ENCODE data around the gene SPDYC.

Gene SPDYC

GRCh38 chr11:65205602-65205967, 35.6 kb downstream of the SPDYC start:
- in situ Hi-C loops (cut with MboI; ENCODE audit: low sequenced_read_pairs): loop anchor here (10.0 kb wide), 1 partner anchor 49 kb away; no protein-coding TSS in a partner anchor

DNA sequence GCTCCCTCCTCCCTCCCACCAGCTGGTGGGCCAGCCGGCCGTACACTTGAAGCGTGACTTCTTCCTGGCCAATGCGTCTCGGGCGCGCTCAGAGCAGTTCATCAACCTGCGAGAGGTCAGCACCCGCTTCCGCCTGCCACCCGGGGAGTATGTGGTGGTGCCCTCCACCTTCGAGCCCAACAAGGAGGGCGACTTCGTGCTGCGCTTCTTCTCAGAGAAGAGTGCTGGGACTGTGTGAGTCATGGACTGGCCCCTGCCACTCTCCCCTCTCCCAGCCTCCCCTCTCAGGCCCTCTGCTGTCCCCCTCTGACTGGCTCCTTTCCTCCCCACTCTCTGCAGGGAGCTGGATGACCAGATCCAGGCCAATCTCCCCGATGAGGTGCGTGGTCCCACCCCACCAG, 36.4 kb downstream of the SPDYC start:
- in situ Hi-C loops (cut with MboI; ENCODE audit: low sequenced_read_pairs): loop anchor here (10.0 kb wide), 1 partner anchor 48 kb away; no protein-coding TSS in a partner anchor

DNA sequence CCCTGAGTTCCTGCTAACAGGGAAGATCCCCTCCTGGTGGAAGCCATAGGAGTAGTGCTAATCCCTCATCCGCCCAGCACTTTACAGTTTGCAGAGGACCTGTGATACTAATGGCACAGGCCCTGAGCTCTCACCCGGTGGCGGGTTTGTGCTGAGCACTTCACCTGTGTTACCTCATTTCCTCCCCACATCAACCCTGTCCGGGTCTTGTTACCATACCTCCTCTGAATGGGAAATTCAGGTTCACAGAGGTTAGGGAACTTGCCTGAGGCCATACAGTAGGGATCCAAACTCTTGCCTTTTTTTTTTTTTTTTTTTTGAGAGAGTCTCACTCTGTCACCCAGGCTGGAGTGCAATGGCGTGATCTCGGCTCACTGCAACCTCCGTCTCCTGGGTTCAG, 36.9 kb downstream of the SPDYC start:
- in situ Hi-C loops (cut with MboI; ENCODE audit: low sequenced_read_pairs): loop anchor here (10.0 kb wide), 1 partner anchor 48 kb away; no protein-coding TSS in a partner anchor

GRCh38 chr11:65207918-65208784, 38.1 kb downstream of the SPDYC start:
- in situ Hi-C loops (cut with MboI; ENCODE audit: low sequenced_read_pairs): loop anchor here (10.0 kb wide), 1 partner anchor 47 kb away; no protein-coding TSS in a partner anchor

GRCh38 chr11:65208785-65209710, 39.0 kb downstream of the SPDYC start:
- in situ Hi-C loops (cut with MboI; ENCODE audit: low sequenced_read_pairs): loop anchor here (10.0 kb wide), 1 partner anchor 46 kb away; no protein-coding TSS in a partner anchor

GRCh38 chr11:65209711-65210360, 39.8 kb downstream of the SPDYC start:
- in situ Hi-C loops (cut with MboI; ENCODE audit: low sequenced_read_pairs): loop anchor here (10.0 kb wide), 1 partner anchor 45 kb away; no protein-coding TSS in a partner anchor

GRCh38 chr11:65210361-65210731, 40.3 kb downstream of the SPDYC start:
- in situ Hi-C loops (cut with MboI; ENCODE audit: low sequenced_read_pairs): no loop called here

DNA sequence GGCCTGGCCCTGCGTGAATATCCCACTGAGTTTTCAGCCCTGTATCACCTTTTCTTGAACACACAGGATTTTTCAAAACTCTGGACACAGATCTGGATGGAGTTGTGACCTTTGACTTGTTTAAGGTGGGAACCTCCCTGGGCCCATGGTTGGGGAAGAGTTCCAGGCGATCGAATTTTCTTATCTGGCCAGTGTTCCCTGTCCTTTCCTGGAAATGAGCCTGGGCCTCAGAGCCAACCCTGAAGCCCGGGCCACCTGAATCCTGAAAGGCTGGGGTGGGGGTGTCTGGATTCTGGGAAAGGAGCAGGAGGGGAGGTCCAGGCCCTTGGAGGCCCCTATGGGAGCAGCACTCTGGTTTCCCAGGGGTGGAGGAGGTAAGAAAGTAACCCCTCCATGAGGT, 40.7 kb downstream of the SPDYC start:
- in situ Hi-C loops (cut with MboI; ENCODE audit: low sequenced_read_pairs): no loop called here

- in situ Hi-C loops (cut with MboI; ENCODE audit: low sequenced_read_pairs): no loop called here
Observed at GRCh38 chr11:65211293-65212105, 41.5 kb downstream of the SPDYC start.

DNA sequence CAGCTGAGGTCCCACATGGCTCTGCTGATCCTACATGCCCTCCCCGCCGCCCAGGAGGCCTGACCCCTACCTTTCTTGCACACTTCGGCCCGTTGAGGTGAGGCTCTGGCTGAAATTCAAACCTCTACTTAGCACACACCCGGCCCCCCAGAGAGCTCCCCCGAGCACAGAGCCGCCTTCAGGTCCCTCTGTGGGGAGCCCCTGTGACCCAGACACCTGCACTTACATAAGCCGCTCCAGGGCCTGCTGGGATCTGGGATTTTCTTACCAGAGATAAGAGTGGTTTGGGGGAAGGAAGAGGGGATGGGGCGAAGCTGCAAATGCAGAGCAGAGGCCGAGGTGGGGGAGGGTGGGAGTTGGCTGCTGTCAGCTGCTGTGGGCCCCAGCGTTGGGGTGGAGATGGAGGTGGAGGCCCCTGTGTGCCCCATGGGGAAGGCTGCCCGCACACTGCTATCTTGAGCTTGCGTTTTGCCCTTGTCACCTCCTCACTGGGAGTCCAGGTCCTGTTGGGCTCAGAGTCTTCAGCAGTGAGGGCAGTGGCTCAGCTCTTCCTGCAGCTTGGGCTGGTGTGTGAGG, 42.3 kb downstream of the SPDYC start:
- in situ Hi-C loops (cut with MboI; ENCODE audit: low sequenced_read_pairs): no loop called here

DNA sequence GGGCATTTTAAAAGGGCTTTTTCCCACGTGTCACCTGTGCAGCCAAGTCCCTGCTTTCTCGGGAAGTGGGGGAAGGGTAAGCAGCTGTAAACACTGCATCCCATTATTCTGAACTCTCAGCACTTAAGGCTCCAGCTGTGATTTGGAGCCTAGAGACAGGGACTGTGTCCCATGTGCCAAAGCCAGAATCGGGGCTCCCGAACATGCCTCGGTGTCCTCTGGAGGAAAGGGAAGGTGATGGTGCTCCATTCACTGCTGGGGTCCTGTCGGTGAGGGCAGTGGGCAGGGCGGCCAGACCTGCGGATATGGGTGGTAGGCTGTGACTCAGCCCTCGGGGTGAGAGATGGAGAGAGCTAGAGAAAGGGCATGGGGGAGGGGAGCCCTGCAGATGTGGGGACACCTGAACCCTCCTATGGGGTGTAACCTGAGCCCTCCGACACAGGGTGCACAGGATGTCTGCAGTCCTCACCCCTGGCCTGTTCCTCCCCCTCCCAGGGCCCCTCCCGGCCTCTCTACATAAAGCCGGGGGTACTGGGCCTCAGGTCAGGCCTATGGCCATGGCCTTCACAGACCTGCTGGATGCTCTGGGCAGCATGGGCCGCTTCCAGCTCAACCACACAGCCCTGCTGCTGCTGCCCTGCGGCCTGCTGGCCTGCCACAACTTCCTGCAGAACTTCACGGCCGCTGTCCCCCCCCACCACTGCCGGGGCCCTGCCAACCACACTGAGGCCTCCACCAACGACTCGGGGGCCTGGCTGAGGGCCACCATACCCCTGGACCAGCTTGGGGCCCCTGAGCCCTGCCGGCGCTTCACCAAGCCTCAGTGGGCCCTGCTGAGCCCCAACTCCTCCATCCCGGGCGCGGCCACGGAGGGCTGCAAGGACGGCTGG, 43.5 kb downstream of the SPDYC start:
- in situ Hi-C loops (cut with MboI; ENCODE audit: low sequenced_read_pairs): no loop called here

- in situ Hi-C loops (cut with MboI; ENCODE audit: low sequenced_read_pairs): no loop called here
Observed at GRCh38 chr11:65214212-65214845, 44.3 kb downstream of the SPDYC start.

- in situ Hi-C loops (cut with MboI; ENCODE audit: low sequenced_read_pairs): no loop called here
Observed at GRCh38 chr11:65215441-65216076, 45.5 kb downstream of the SPDYC start.

DNA sequence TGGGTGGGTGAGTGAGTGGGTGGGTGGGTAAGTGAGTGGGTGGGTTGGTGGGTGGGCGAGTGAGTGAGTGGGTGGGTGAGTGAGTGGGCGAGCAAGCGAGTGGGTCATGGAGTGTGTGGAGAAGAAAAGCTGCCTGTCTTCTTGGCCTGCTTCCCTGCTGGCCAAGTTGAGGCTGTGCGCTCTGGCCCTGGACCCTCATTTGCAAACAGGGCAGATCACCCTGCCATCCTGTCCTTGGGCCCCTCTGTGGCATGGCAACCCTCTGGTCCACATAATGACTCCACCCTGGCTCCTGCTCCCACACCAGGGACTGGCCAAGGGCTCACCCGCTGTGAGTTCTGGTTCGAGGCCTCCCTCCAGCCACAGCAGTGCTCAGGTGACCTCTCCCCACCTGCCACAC, 46.8 kb downstream of the SPDYC start:
- in situ Hi-C loops (cut with MboI; ENCODE audit: low sequenced_read_pairs): no loop called here

DNA sequence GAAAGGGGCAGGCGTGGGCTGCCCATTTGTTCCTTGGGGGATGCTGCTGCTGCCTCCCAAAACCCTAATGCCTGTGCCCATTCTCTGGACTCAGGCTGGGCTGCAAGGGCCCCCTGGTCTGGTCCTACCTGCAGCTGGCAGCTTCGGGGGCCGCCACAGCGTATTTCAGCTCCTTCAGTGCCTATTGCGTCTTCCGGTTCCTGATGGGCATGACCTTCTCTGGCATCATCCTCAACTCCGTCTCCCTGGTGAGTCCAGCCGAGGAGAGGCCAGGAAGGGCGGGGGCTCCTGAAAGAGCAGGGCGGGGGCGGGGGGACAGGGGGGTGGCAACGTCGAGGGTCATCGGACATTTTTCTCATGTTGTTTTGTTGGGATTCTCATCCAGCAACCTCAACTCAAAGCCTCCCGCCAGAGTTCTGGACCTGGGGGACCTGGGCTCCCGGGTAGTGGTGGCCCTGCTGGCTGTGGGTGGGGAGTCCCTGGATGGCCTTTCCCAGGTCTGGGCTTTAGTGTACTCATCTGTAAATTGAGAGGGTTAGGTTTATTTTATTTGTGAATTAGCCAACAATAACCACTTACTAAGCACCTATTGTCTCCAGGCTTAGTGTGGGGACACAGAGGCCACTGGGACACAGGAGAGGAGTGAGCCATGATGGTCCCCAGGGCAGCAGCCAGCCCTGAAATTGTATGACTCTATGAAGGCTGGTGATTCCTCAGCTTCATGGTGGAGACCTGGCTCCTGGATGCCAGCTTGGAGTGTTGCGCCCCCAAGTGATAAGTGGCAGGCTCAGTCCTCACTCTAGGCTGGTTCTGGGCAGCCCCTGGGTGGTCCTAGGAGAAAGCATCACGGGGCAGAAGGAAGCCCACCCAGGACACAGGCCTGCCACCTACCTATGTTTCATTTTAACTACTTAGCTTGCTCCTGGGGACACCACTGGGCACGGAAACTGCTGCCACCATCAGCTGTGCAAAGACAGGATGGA, 47.7 kb downstream of the SPDYC start:
- in situ Hi-C loops (cut with MboI; ENCODE audit: low sequenced_read_pairs): no loop called here

GRCh38 chr11:65218446-65218845, 48.4 kb downstream of the SPDYC start:
- in situ Hi-C loops (cut with MboI; ENCODE audit: low sequenced_read_pairs): no loop called here

DNA sequence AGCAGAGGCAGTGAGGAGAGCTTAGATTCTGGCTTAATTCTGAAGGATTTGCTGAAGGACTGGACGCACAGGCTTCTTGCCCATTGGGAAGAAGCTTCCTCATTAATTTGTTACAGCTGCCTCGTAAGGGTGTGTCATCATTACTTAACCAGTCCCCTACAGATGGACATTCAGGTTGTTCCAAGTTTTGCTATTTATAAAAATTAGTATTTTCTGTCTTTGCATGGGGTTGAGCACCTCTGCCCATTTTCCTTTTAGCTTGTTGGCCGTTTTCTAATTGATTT, 49.8 kb downstream of the SPDYC start:
- in situ Hi-C loops (cut with MboI; ENCODE audit: low sequenced_read_pairs): no loop called here
